Measurements from ENCODE around the gene MAML2. TPM values are rescaled to one million over a fixed set of nuclear protein-coding genes. Genes with fewer than 3 reads are reported as not detected.

The MAML2 gene
- total RNA-seq, 1 experiment from 2014 or later: 2.7 TPM

GRCh38 chr11:96385187-96385586, 42.2 kb upstream of the MAML2 start:
- WGBS (ENCODE audit: extremely low coverage, insufficient read length, low lambda C conversion rate): no CpG with 5 or more reads among the region's 2 CpGs
- H2BK15ac ChIP-seq (ENCODE audit: low read depth, low read length): no peak overlapping the region

More at GRCh38 chr11:96385187-96385586, 42.2 kb upstream of the MAML2 start:
- peaks cover 2 to 9% (median 8%) of the 10 kb centered on the region in 3 experiments; a peak in 5 of 7 replicates for H3K36me3 Mint-ChIP-seq (ENCODE audit: insufficient read depth in 1 of 3, low read depth in 3 of 3)
- H3K27ac ChIP-seq (ENCODE audit: insufficient read length, low read depth, low read length): no peak overlapping the region
- H2BK120ac ChIP-seq (ENCODE audit: low read depth, low read length, poor library complexity, severe bottlenecking): no peak overlapping the region
- no peak overlapping the region for H2BK5ac ChIP-seq (ENCODE audit: insufficient read length, low read length)
- no peak overlapping the region for H2AK5ac ChIP-seq (ENCODE audit: insufficient read length, low read length)
- peaks cover 6% of the 10 kb centered on the region for H3K23me2 ChIP-seq (ENCODE audit: insufficient read length, low read depth, low read length, poor library complexity, severe bottlenecking)
- H4K20me1 ChIP-seq (ENCODE audit: control insufficient read depth, insufficient read depth, insufficient read length): no peaks in the 10 kb centered on the region
- H2BK20ac ChIP-seq (ENCODE audit: low read depth, low read length, poor library complexity, severe bottlenecking): no peak overlapping the region
- no peak overlapping the region for H4K91ac ChIP-seq (ENCODE audit: insufficient read length, low read depth, low read length)
- H3K9me3 Mint-ChIP-seq: peaks cover 0 to under 1% of the 10 kb centered on the region in 2 experiments; a peak in 1 of 5 replicates
- no peaks in the 10 kb centered on the region for H3K27me3 Mint-ChIP-seq (ENCODE audit: low read depth)
- H3K79me2 ChIP-seq (ENCODE audit: insufficient read depth, low read length): no peaks in the 10 kb centered on the region
- H3T11ph ChIP-seq (ENCODE audit: low read length): no peak overlapping the region
- H3K4me3 Mint-ChIP-seq: no peak overlapping the region
- no peak overlapping the region for H3K4me2 ChIP-seq (ENCODE audit: insufficient read depth, insufficient read length, low read length)
- H3K14ac ChIP-seq (ENCODE audit: insufficient read depth, low read length): no peak overlapping the region
- H3K18ac ChIP-seq (ENCODE audit: insufficient read length, low read depth, low read length): no peak overlapping the region
- no peak overlapping the region for H3K56ac ChIP-seq (ENCODE audit: insufficient read length, low read depth, low read length)
- H2AFZ ChIP-seq (ENCODE audit: low read length): no peak overlapping the region
- TF ChIP-seq CTCF (conservative IDR thresholded peaks at IDR 0.05): no peak
- H3K79me1 ChIP-seq (ENCODE audit: insufficient read depth, low read depth, low read length, poor library complexity, severe bottlenecking): peaks cover 2% of the 10 kb centered on the region
- H4K5ac ChIP-seq (ENCODE audit: insufficient read length, low read depth, low read length): no peak overlapping the region
- no peak overlapping the region for H3K27ac Mint-ChIP-seq
- no peak overlapping the region for H3K9ac ChIP-seq (ENCODE audit: extremely low read depth, insufficient read length, low read length)
- no peak overlapping the region for H3K23ac ChIP-seq (ENCODE audit: insufficient read length, low read depth, low read length)
- no peak overlapping the region for H3K4ac ChIP-seq (ENCODE audit: low read depth, low read length)
- H3K4me1 ChIP-seq (ENCODE audit: insufficient read depth, low read length): no peaks in the 10 kb centered on the region
- no peaks in the 10 kb centered on the region for H3K9me3 ChIP-seq (ENCODE audit: control insufficient read depth, low read depth, low read length)
- no peak for DNase-seq
- H4K8ac ChIP-seq (replicated peaks; ENCODE audit: insufficient read length, low read depth, low read length): no peak overlapping the region
- no peaks in the 10 kb centered on the region for H3K27me3 ChIP-seq (ENCODE audit: insufficient read depth, low read length)
- peaks cover 8 to 9% of the 10 kb centered on the region in 2 experiments for H3K4me1 Mint-ChIP-seq
- no peak overlapping the region for H2BK12ac ChIP-seq (ENCODE audit: insufficient read length, low read depth, low read length)
